ENCODE measurements around the gene RBMS1.

- TF ChIP-seq CTCF (optimal IDR thresholded peaks at IDR 0.05 in 1 of 3, IDR thresholded peaks at IDR 0.05 in 1 of 3, conservative IDR thresholded peaks at IDR 0.05 in 1 of 3; ENCODE audit: extremely low read depth in 1 of 3, insufficient read depth in 2 of 3, low read length in 3 of 3): no peak
- no peak for TF ChIP-seq EZH2 (IDR thresholded peaks at IDR 0.05; ENCODE audit: low read length)
Observed at GRCh38 chr2:160408959-160409291, 84.7 kb downstream of the RBMS1 start.

Data from keratinocyte (primary cell).